OCI-LY3 (cell line): Measurements from ENCODE around the gene SLC6A6.

Experiments
- EZH2phosphoT487 ChIP-seq: fragments of 200-600 bp; shearing (Covaris generic); IDR thresholded peaks from 2 replicates; pipeline ENCODE4 v1.6.1; 2018; ENCODE audit warnings: antibody characterized with exemption, mixed run types, low read depth
- TF ChIP-seq, protein P1 (sequence below): fragments of 200-600, 300-600 bp; sonication (generic); IDR thresholded peaks from 2 replicates; pipeline ENCODE4 v1.5.1; 2014; ENCODE audit warnings: antibody characterized with exemption, low read length, low read depth

DNA sequence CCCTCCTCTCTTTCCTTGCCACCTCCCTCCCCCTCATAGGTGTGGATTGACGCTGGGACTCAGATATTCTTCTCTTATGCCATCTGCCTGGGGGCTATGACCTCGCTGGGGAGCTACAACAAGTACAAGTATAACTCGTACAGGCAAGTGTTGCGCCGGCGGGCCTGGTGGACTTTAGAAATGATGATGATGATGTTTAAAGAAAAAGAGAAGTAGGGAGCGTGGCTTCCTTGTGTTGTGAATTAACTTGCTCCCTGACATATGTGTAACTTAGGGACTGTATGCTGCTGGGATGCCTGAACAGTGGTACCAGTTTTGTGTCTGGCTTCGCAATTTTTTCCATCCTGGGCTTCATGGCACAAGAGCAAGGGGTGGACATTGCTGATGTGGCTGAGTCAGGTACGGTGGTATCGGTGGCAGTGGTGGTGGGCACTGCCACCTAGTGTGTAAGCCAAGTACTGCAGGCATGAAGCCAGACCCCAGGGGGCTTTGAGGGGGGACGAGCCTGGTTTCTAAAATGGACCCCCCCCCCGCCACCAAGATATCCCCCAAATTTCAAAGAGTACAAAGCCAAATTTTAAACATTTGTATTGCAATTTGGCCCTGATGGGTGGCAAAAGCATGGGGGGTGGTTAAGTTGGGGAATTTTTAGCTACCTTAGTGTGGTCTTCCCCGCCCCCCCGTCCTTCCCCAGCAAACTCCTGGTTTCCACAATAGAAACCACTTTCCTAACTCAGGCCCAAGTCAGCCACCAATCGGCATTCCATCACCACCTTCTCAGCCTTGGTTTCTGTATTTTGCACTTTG is 65.6 kb downstream of the SLC6A6 start:
- TF ChIP-seq, protein P1, sequence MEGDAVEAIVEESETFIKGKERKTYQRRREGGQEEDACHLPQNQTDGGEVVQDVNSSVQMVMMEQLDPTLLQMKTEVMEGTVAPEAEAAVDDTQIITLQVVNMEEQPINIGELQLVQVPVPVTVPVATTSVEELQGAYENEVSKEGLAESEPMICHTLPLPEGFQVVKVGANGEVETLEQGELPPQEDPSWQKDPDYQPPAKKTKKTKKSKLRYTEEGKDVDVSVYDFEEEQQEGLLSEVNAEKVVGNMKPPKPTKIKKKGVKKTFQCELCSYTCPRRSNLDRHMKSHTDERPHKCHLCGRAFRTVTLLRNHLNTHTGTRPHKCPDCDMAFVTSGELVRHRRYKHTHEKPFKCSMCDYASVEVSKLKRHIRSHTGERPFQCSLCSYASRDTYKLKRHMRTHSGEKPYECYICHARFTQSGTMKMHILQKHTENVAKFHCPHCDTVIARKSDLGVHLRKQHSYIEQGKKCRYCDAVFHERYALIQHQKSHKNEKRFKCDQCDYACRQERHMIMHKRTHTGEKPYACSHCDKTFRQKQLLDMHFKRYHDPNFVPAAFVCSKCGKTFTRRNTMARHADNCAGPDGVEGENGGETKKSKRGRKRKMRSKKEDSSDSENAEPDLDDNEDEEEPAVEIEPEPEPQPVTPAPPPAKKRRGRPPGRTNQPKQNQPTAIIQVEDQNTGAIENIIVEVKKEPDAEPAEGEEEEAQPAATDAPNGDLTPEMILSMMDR: peak; percentile 96
- TF ChIP-seq EZH2phosphoT487: no peak
